NOMO-1 (cell line): ENCODE results near the gene NPFFR1.
"Not testable (repeated sequence)": the region's sequence is repeated elsewhere in the genome, so short reads cannot be mapped to it uniquely, and the experiment has no call there.

Experiments
- DNase-seq, 2 experiments: peaks; one replicate each; lab custom pipeline; 2025; ENCODE audit not compliant: unreplicated experiment in 2 of 2; lab: John Stamatoyannopoulos, UW

NPFFR1 gene

GRCh38 chr10:70260259-70260658 is 23.5 kb downstream of the NPFFR1 start:
- no peak for DNase-seq

GRCh38 chr10:70258216-70258615 is 25.6 kb downstream of the NPFFR1 start:
- DNase-seq: no peak

- DNase-seq: not testable (repeated sequence)
Measured at GRCh38 chr10:70257816-70258215, 26.0 kb downstream of the NPFFR1 start.

- DNase-seq: no peak
Measured at GRCh38 chr10:70256463-70256862, 27.3 kb downstream of the NPFFR1 start.

- DNase-seq: no peak
Measured at GRCh38 chr10:70255329-70256299, 28.2 kb downstream of the NPFFR1 start.

GRCh38 chr10:70254778-70255328 is 29.0 kb downstream of the NPFFR1 start:
- no peak for DNase-seq

- no peak for DNase-seq
Measured at GRCh38 chr10:70253878-70254765, 29.7 kb downstream of the NPFFR1 start.

GRCh38 chr10:70250961-70251680 is 32.7 kb downstream of the NPFFR1 start:
- no peak for DNase-seq

- no peak for DNase-seq
Measured at GRCh38 chr10:70247360-70247759, 36.4 kb downstream of the NPFFR1 start.

GRCh38 chr10:70241081-70241480 is 42.7 kb downstream of the NPFFR1 start:
- no peak for DNase-seq

GRCh38 chr10:70239986-70240385 is 43.8 kb downstream of the NPFFR1 start:
- DNase-seq: not testable (repeated sequence)

GRCh38 chr10:70239077-70239976 is 44.5 kb downstream of the NPFFR1 start:
- DNase-seq: not testable (repeated sequence)

- not testable (repeated sequence) for DNase-seq
Measured at GRCh38 chr10:70237958-70238536, 45.8 kb downstream of the NPFFR1 start.

- no peak for DNase-seq
Measured at GRCh38 chr10:70234668-70235447, 48.9 kb downstream of the NPFFR1 start.

- DNase-seq: no peak
Measured at GRCh38 chr10:70233939-70234300, 49.9 kb downstream of the NPFFR1 start.

GRCh38 chr10:70233109-70233938 is 50.5 kb downstream of the NPFFR1 start, which contains the start of gene PPA1:
Gene PPA1, minus strand, starts transcription at chr10:70233429. Its CDS starts 102 bp downstream, at chr10:70233327.
- peak; percentile 91 to 96 for DNase-seq

- DNase-seq: no peak
Measured at GRCh38 chr10:70232859-70233108, 51.0 kb downstream of the NPFFR1 start.
